ENCODE measurements around the gene CYTH1.
"Not testable (repeated sequence)": the region's sequence is repeated elsewhere in the genome, so short reads cannot be mapped to it uniquely, and the experiment has no call there.

GRCh38 chr17:78779286-78779651, 2.8 kb downstream of the CYTH1 start:
- TF ChIP-seq EP300 (IDR thresholded peaks at IDR 0.05); NPAS2 (CRISPR knock-in tag; IDR thresholded peaks at IDR 0.05; ENCODE audit: borderline replicate concordance); JUN (IDR thresholded peaks at IDR 0.05); BHLHE40 (IDR thresholded peaks at IDR 0.05; ENCODE audit: low read depth, low read length); POLR2AphosphoS2 (conservative IDR thresholded peaks at IDR 0.05; ENCODE audit: low read length); MAX (IDR thresholded peaks at IDR 0.05); ZFP36 (IDR thresholded peaks at IDR 0.05; ENCODE audit: borderline replicate concordance, partially characterized antibody); SMC3 (IDR thresholded peaks at IDR 0.05); HDAC2 (IDR thresholded peaks at IDR 0.05): not testable (repeated sequence)
- TF ChIP-seq, protein P1, sequence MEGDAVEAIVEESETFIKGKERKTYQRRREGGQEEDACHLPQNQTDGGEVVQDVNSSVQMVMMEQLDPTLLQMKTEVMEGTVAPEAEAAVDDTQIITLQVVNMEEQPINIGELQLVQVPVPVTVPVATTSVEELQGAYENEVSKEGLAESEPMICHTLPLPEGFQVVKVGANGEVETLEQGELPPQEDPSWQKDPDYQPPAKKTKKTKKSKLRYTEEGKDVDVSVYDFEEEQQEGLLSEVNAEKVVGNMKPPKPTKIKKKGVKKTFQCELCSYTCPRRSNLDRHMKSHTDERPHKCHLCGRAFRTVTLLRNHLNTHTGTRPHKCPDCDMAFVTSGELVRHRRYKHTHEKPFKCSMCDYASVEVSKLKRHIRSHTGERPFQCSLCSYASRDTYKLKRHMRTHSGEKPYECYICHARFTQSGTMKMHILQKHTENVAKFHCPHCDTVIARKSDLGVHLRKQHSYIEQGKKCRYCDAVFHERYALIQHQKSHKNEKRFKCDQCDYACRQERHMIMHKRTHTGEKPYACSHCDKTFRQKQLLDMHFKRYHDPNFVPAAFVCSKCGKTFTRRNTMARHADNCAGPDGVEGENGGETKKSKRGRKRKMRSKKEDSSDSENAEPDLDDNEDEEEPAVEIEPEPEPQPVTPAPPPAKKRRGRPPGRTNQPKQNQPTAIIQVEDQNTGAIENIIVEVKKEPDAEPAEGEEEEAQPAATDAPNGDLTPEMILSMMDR (IDR thresholded peaks at IDR 0.05), result not testable (repeated sequence)
- TF ChIP-seq, protein P2, sequence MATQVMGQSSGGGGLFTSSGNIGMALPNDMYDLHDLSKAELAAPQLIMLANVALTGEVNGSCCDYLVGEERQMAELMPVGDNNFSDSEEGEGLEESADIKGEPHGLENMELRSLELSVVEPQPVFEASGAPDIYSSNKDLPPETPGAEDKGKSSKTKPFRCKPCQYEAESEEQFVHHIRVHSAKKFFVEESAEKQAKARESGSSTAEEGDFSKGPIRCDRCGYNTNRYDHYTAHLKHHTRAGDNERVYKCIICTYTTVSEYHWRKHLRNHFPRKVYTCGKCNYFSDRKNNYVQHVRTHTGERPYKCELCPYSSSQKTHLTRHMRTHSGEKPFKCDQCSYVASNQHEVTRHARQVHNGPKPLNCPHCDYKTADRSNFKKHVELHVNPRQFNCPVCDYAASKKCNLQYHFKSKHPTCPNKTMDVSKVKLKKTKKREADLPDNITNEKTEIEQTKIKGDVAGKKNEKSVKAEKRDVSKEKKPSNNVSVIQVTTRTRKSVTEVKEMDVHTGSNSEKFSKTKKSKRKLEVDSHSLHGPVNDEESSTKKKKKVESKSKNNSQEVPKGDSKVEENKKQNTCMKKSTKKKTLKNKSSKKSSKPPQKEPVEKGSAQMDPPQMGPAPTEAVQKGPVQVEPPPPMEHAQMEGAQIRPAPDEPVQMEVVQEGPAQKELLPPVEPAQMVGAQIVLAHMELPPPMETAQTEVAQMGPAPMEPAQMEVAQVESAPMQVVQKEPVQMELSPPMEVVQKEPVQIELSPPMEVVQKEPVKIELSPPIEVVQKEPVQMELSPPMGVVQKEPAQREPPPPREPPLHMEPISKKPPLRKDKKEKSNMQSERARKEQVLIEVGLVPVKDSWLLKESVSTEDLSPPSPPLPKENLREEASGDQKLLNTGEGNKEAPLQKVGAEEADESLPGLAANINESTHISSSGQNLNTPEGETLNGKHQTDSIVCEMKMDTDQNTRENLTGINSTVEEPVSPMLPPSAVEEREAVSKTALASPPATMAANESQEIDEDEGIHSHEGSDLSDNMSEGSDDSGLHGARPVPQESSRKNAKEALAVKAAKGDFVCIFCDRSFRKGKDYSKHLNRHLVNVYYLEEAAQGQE (IDR thresholded peaks at IDR 0.05), result not testable (repeated sequence)
- TF ChIP-seq, protein P3, sequence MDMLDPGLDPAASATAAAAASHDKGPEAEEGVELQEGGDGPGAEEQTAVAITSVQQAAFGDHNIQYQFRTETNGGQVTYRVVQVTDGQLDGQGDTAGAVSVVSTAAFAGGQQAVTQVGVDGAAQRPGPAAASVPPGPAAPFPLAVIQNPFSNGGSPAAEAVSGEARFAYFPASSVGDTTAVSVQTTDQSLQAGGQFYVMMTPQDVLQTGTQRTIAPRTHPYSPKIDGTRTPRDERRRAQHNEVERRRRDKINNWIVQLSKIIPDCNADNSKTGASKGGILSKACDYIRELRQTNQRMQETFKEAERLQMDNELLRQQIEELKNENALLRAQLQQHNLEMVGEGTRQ (IDR thresholded peaks at IDR 0.05), result not testable (repeated sequence)
- TF ChIP-seq, protein P4, sequence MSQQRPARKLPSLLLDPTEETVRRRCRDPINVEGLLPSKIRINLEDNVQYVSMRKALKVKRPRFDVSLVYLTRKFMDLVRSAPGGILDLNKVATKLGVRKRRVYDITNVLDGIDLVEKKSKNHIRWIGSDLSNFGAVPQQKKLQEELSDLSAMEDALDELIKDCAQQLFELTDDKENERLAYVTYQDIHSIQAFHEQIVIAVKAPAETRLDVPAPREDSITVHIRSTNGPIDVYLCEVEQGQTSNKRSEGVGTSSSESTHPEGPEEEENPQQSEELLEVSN (IDR thresholded peaks at IDR 0.05; ENCODE audit: borderline replicate concordance, low read depth), result not testable (repeated sequence)
